ENCODE data around the gene NT5DC2.

Gene NT5DC2

GRCh38 chr3:52524752-52525679 lies 8.6 kb downstream of the NT5DC2 start:
- DNase-seq: no peak

GRCh38 chr3:52524258-52524751 lies 9.4 kb downstream of the NT5DC2 start:
- DNase-seq: no peak

- DNase-seq: no peak
Measured at GRCh38 chr3:52523386-52524257, 10.0 kb downstream of the NT5DC2 start.

DNA sequence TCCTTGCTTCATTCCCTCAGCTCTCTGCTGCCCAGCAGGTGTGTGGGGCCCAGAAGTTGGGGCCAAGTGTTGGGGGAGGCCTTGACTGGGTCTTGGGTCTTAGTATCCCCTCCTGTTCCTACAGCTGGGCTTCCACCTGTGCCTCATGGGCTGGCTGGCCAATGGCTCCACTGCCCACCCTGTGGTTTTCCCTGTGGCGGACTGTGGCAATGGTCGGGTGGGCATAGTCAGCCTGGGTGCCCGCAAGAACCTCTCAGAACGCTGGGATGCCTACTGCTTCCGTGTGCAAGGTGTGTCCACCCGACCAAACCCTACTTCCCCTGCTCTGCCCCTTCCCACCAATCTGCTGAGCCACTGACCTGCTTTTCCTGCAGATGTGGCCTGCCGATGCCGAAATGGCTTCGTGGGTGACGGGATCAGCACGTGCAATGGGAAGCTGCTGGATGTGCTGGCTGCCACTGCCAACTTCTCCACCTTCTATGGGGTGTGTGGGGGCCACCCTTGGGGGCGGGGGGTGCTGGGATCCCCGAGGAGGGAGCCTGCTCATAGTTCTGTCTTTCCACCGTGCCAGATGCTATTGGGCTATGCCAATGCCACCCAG lies 10.9 kb downstream of the NT5DC2 start:
- DNase-seq: no peak

- no peak for DNase-seq
Measured at GRCh38 chr3:52521881-52522650, 11.6 kb downstream of the NT5DC2 start.

GRCh38 chr3:52521488-52521824 lies 12.2 kb downstream of the NT5DC2 start:
- no peak for DNase-seq

DNA sequence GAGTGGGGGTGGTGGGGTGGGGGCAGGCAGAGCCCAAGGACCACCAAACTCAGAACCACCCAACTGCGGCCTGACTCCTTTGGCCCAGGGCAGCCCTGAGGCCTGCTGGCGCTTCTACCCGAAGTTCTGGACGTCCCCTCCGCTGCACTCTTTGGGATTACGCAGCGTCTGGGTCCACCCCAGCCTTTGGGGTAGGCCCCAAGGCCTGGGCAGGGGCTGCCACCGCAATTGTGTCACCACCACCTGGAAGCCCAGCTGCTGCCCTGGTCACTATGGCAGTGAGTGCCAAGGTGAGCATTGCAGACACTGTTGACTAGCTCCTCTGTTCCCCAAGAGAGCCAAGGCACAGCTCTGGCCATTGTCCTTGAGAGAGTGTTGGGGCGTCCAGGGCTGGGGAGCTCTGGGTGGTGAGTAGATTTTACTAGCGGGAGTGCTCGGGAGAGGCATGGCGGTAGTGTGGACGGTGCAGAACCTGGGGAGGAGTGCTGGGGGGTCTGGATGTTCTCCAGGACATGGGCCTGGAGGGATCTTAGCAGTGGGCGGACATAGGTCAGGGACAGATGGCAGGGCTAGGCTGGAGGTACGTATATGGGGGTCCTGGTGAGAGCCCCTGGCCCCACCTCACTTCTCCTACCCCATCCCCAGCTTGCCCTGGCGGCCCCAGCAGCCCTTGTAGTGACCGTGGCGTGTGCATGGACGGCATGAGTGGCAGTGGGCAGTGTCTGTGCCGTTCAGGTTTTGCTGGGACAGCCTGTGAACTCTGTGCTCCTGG lies 12.8 kb downstream of the NT5DC2 start:
- no peak for DNase-seq

DNA sequence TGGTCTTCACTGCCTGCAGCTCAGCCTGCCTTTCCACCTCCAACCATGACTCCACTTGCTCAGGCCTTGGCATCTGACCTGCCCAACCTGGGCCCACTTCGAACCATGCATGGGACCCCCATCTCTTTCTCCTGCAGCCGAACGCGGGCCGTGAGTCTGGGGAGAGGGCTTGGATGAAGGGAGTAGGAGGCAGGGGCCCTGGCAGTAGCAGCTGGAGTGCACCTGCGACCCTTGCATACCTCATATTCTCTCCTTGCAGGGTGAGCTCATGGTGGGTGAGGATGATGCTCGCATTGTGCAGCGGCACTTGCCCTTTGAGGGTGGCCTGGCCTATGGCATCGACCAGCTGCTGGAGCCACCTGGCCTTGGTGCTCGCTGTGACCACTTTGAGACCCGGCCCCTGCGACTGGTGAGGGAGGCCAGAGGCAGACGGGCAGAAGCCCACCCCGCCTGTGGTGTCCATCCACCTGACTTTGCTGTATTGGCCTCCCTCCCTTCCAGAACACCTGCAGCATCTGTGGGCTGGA lies 13.5 kb downstream of the NT5DC2 start:
- no peak for DNase-seq

DNA sequence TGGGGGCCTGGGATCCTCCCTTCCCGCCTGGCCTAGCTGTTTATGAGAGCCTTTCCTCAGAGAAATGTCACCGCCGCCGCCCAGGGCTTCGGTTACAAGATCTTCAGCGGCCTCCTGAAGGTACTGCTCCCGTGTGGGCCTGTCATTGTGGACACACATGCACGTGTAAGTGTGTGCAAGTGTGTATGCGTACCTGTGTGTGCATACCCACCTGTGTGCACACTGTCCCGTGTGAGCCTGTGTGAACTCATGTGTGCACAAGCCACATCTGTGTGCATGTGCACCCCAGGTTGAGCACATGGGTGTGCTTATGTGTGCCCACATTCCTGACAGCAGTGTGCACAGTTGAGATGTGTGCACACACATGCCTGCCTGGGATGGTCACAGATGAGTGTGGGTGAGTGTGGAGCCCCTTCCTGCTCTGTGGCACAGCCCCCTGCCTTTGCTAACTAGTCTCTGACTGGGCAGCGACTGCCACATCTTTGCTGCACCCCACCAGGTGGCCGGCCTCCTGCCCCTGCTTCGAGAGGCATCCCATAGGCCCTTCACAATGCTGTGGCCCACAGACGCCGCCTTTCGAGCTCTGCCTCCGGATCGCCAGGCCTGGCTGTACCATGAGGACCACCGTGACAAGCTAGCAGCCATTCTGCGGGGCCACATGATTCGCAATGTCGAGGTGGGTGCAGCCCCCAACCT lies 14.1 kb downstream of the NT5DC2 start:
- DNase-seq: no peak

- DNase-seq: no peak
Measured at GRCh38 chr3:52518723-52519444, 14.8 kb downstream of the NT5DC2 start.

- DNase-seq: no peak
Measured at GRCh38 chr3:52517796-52518722, 15.6 kb downstream of the NT5DC2 start.

- no peak for DNase-seq
Measured at GRCh38 chr3:52516509-52517195, 17.0 kb downstream of the NT5DC2 start.

DNA sequence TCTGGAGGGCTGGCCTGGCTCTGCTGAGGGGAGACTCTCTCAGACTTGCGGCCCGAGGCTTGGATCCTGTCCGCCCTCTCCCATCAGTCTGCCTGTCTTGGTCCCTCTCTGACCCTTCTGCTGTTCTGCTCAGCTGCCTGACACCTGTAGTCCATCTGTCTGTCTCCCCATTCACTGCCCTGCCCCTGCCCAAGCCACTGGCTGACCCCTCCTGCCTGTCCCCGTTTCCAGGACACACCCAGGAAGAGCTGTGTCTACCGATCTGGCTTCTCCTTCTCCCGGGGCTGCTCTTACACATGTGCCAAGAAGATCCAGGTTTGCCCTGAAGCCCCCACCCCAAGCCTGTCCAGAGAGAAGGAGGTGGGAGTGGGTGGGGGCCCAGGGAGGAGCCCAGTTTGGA lies 18.5 kb downstream of the NT5DC2 start:
- DNase-seq: no peak

GRCh38 chr3:52514576-52514975 lies 19.1 kb downstream of the NT5DC2 start:
- no peak for DNase-seq

DNA sequence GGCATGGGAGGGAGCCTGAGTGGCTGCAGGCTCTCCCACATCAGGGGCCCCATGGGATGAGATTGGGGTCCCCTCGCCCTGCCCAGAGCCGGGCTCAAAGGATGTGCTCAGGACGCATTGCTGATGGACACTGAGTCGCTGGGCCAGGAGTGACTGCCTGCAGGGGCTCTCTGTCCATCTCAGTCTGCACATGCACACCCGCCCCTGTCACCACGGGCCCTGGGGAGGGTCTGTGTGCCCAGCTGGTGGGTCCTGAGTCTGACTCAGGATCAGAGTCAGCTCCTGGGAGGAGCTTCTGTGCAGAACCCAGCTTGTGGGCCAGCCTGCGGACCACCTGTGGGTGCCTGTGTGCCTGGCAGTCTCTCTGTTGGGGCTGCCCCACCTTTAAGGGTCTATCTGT lies 20.4 kb downstream of the NT5DC2 start:
- no peak for DNase-seq

DNA sequence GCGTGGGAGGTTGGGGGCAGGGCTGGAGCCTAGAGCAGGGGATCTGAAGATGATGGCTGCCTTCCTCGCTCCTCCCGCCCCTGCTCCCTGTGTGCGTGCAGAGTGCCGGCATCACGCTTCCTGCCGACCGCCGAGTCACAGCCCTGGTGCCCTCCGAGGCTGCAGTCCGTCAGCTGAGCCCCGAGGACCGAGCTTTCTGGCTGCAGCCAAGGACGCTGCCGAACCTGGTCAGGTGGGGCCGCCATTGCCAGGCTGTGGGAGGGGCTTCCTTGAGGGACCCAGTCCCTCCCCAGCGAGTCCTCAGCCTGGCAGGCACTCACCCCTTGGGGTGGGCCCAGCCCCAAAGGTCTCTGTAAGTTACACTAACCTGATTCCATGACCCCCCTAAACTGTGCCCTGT lies 20.9 kb downstream of the NT5DC2 start:
- no peak for DNase-seq

DNA sequence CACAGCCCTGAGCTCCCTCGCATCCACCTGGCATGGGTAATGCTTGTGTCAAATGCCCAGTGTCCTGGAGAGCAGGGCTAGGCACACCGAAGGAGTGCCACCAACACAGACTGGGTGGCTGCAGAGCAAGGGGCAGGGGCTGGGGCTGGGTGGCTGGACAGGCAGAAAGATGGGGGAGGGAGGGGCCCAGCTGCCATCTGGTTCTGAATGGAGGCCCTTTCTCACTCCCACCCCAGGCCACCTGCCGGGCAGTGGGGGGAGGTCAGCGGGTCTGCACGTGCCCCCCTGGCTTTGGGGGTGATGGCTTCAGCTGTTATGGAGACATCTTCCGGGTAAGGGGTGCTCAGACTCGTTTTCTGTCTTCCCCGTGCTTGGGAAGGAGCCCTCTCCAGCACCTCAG lies 21.6 kb downstream of the NT5DC2 start:
- no peak for DNase-seq

DNA sequence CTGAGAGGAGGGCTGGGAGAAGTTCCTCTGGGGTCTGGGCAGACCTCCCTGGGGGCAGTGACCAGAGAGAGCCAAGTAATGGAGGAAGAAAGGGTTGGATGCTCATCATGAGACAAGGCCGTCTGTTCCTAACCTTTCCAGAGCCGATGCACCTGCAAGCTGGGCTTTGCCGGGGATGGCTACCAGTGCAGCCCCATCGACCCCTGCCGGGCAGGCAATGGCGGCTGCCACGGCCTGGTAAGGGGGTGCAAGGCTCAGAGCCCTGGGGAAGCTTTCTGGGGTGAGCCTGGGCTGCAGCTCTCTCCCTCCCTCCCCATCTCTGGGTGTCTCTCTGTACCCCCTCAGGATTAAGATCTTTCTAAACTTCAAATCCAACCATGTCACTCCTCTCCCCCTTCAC lies 22.1 kb downstream of the NT5DC2 start:
- no peak for DNase-seq

All from fibroblast of skin of scalp (primary cell).